HG03039 (cell line): ENCODE measurements around the gene TTBK2.
"Not testable (repeated sequence)": the region's sequence is repeated elsewhere in the genome, so short reads cannot be mapped to it uniquely, and the experiment has no call there.

Experiments
- ATAC-seq: cut with Tn5 transposase; IDR thresholded peaks from one replicate; pipeline ENCODE4 v1.9.1; 2021; ENCODE audit warnings: mild to moderate bottlenecking, moderate library complexity; ENCODE audit not compliant: unreplicated experiment

Gene TTBK2

DNA sequence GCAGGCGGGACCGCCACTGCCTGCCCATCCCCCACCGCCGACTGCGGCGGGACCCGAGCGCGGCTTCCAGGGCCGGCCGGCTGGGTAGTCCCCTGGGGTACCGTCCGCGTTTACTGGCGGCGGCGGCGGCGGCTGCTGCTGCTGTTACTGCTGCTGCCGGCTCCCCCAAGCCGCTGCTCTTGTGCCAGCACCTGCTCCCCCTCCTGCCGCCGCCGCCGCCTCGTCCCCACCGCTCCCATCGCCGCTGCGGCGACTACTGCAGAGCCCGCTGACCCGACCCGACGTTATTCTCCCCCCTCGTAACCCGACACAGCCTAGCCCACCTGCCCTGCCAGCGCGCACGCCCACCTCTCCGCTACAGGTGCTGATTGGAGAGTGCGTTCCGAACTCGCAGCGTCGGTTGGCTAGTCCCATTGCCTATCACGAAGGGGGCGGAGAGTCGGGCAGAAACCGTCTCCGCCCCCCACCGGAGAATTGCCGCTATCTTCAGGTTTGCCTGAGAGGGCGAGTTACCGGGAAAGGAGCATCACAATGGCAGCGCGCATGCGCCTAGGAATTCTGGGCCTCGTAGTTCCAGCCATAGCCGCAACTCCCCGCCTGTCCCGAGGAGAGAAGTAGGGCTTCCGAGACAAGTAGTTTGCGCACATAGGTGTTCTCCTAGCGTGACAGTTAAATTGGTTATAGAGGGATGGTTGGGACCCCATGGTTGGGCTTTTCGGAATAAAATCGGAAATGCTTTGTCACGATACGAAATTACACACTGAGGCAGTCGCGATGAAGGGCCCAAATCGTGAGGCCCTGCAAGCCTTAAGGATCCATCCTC, at the start of gene TTBK2:
TSS of gene TTBK2 (minus strand) at position 260 of the 823 bp plus-strand sequence. CDS start 42,161 bp downstream, outside the sequence.
- ATAC-seq = peak; percentile 88

DNA sequence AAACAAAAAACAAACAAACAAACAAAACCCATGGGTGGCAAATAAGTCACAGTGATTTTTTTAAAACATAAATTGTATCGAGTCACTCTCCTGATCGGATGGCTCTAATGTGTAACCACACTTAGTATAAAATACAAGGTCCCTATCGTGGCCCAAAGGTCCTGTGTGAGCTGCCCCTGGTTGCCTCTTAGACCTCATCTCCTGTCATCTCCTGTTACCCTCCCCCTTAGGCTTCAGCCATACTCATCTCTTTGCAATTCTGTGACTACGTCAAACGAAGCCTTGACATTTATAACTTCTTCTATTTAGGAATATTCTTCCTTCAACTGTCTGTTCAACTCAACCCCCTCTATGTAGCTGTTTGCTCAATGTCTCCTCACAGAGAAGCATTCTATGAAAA, 43.9 kb upstream of the TTBK2 start:
- ATAC-seq = no peak

DNA sequence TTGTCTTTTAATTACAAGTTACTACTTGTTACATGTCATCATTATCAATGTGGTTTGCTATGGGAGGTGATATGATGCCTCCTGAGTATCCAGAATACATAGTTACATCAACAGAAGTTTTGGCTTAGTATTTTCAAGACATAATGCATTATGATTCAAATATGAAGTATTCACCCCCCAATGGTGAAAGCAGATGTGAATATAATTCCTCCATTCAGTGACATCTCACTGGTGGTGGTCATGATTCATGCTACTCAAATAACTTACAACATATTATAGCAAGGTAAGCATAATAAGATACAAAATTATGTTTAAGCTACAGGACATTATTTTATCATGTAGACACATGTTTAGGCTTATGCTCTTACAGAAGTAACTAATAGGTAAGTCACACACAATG, 34.9 kb upstream of the TTBK2 start:
- ATAC-seq = no peak

DNA sequence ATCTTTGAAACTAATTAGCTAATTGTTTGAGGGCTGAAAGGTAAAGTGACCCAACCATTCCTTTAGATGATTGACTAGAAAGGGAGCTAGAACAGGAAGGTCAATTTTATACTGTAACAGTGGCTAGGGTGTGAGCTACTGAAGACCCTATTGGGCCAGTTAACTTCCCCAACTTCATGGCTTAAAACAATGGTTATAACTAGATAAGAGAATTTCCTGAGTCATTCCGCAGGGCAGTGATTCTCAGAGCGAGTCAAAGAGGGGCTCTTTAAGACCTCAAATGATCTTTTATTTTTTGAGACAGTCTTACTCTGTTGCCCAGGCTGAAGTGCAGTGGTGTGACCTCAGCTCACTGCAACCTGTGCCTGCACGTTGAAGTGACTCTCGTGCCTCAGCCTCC, 33.7 kb upstream of the TTBK2 start:
- no peak for ATAC-seq

DNA sequence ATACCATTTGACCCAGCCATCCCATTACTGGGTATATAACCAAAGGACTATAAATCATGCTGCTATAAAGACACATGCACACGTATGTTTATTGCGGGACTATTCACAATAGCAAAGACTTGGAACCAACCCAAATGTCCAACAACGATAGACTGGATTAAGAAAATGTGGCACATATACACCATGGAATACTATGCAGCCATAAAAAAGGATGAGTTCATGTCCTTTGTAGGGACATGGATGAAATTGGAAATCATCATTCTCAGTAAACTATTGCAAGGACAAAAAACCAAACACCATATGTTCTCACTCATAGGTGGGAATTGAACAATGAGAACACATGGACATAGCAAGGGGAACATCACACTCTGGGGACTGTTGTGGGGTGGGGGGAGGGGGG, 28.3 kb upstream of the TTBK2 start:
- ATAC-seq = not testable (repeated sequence)

DNA sequence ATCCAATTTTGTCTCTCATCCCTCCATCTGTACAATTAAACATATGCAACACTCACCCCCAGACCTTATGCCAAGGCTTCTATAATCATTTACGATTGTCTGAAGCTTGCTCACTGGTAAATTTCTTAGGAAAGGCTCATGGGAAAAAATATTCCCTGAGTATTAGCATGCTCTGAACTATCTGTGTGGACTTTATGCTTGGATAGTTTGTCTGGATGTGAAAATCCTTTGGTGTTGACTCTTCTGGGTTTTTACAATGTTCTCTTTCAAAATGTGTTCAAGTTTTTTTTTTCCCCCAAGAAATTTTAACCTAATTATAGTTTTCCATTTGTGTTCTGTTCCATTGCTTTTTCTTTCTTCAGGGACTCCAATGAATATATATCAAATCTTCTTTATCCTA, 19.9 kb upstream of the TTBK2 start:
- no peak for ATAC-seq

DNA sequence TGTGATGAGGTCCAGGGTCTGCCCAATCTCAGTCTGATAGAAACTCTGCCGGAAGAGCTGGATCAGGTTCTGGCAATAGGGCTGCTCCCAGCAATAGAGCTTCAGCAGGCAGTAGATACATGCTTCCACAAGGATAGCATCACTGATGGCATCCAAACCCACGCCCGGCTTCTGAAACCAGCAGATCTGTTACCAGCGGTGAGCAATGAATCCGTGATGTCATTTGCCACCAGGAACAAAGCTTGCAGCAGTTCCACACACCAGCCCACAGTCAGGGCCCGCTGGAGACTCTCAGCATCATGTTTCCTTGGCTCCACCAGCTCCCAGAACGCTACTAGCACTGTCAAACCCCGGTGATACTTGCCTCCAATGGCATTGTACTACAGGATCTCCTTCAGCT, 19.3 kb upstream of the TTBK2 start:
- ATAC-seq = no peak

DNA sequence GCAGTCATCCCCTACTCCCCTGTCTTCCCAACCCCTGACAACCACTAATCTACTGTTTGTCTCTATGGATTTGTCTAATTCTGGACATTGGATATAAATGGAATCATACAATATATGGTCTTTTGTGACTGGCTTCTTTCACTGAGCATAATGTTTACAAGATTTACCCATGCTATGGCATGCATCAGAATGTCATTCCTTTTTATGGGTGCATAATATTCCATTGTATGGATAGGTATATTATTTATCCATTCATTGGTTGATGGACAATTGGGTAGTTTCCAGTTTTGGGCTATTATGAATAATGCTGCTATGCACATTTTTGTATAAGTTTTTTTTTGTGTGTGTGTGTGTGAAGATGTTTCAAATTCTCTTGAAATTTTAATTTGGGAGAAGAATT, 16.6 kb upstream of the TTBK2 start:
- no peak for ATAC-seq

DNA sequence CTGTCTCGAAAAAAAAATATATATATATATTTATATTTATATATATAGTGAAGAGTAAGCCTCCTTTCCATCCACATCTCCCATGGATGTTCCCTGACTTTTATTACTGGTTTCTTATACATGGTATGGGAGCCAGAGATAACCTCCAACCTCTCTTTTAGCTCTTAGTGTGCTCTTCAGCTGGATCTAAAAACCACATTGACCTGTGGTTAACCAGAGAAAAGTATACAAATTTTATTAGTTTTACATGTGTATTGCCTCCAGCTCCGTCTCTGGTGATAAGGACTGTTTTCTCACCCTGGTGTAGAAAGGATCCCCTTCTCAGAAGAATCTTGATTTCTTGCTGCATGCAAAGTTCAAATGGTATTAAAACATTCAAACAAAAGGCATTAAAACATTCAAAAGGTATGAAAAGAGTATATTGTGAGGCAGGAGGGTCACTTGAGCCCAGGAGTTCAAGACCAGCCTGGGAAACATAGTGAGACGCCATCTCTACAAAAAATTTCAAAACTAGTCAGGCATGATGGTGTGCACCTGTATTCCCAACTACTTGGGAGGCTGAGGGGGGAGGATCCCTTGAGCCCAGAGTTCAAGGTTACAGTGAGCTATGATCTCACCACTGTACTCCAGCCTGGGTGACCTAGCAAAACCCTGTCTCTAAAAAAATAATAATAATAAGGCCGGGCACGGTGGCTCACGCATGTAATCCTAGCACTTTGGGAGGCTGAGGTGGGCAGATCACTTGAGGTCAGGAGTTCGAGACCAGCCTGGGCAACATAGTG, 13.5 kb upstream of the TTBK2 start:
- ATAC-seq = no peak

DNA sequence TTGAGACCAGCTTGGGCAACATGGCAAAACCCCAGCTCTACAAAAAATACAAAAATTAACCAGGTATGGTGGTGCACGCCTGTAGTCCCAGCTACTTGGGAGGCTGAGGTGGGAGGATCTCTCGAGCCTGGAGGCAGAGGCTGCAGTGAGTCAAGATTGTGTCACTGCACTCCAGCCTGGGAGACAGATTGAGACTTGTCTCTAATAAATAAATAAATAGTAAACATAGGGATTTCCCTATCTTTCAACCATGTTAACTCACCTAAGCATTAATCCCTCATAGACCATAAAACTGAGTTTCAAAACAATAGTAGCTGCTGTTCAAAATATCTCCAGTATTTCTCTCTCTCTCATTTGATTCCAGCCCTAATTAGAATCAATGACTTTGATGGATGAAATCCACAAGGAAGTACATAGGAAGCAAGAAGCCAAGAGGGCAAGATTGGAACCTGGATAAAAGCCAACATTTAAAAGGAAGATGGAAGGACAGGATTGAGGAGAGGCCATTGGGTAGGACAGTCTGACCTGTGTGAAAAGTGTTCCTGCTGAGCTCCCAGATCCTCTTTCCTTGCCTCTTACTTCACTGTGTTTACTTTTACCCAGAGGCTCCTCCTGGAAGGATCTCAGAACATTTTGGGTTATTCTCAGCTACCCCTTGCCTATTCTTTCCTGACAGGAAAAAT, 12.4 kb upstream of the TTBK2 start:
- no peak for ATAC-seq

DNA sequence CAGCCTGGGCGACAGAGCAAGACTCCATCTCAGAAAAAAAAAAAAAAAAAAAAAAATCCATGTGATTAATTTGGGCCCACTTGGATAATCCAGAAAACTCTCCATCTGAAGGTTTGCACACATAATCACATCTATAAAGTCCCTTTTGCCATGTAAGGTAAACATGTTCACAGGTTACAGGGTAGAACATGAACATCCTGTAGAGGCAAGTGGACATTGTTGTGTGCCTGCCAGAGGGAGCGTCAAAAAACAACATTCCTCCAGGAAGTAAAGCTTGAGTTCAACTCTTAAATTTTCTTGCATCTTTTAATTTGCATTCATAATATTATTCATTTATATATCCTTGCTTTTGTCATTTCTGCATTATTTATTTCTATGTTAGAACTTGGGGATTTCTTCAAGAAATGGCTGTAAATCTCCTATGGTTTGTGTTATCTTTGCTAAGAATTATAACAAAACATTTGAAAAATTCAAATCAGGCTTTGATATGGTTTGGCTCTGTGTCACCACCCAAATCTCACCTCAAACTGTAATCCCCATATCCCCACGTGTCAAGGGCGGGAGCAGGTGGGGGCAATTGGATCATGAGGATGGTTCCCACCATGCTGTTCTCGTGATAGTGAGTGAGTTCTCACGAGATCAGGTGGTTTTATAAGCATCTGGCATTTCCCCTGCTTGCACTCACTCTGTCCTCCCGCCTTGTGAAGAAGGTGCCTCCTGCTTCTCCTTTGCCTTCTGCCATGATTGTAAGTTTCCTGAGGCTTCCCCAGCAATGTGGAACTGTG, 11.3 kb upstream of the TTBK2 start:
- no peak for ATAC-seq

DNA sequence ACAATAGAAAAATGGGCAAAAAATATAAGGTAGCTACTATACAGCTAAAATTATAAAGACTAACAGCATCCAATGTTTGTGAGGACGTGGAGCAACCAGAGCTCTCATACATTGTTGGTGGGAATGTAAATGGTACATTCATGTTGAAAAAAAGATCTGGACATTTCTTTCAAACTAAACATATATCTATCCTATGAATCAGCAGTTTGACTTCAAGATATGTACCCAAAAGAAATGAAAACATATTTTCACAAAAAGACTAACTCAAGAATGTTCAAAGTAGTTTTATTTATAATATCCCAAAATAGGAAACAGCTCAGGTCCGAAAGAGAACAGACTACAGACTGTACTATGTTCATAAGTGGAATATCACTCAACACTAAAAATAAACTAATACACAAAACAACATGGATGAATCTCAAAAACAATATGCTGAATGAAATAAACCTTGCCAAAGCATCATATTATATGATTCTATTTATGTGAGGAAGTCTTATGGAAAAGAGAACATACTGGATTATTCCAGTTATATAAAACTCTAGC, 8.8 kb upstream of the TTBK2 start:
- ATAC-seq = no peak

DNA sequence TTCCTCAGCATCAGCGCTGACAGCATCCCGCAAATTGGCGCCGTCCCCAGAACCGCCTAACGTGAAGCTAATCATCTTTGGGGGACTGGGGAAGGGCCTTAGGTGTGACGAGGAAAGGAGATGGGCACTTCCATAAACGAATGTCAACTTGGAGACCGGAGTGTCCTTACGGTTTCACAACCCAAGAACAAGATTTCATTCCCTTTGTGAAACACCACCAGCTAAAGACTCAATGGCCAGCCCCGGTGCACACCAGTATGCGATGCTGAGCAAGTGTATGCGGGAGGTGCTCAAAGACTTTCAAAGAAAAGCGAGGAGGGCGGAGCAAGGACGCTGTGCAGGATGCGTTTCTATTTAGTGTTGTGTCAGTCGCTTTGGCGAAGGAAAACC, 759 bp upstream of the TTBK2 start:
- ATAC-seq = no peak

DNA sequence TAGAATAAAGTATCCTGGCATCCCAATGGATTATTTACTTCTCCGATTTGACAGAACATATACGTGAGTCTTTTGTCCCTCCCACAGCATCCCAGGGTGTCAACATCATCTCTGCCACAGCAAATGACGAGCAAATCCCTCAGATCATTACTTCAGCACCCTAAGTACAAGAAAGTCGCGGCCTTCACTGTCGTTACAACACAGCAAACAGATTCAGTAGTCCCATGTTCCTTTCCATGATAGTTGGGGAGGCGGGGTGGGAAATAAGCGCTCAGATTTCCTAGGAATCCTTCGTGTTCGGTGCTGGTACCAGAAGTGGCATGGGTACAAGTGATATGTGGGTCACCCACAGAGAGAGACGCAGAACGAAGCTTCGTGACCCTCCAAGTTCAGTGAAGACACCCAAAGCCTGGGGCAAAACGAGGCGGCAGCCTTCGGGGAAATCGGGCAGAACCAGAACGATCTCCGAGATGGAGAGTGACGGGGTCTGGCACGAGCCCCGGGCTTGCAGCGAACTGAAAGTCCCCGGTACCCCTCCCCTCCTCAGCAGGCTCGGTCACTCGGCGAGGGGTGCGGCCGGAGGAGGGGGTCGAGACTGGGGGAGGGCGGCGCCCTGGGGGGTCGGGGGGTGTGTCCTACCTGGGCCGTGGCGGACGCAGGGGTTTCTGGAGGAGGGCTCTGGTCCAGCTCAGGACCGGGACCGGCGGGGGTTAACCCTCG, 619 bp downstream of the TTBK2 start:
- ATAC-seq = peak; percentile 29

DNA sequence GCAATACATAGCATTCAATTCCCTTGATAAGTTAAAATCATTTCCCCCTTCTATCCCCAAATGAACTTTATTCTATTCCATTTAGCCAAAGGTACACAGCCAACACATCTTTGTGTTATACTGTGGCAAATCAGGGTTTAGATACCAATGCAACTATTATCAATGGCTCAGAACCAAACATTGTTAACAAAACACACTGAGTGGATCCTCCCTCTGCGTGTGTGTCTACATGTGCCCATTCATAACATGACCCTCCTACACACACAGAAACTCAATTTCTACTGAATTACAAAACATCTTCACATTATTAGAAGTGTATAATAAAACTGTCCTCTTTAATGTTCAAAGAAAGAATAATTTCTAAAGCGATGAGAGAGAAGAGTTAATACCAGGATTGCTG, 1.3 kb downstream of the TTBK2 start:
- no peak for ATAC-seq

DNA sequence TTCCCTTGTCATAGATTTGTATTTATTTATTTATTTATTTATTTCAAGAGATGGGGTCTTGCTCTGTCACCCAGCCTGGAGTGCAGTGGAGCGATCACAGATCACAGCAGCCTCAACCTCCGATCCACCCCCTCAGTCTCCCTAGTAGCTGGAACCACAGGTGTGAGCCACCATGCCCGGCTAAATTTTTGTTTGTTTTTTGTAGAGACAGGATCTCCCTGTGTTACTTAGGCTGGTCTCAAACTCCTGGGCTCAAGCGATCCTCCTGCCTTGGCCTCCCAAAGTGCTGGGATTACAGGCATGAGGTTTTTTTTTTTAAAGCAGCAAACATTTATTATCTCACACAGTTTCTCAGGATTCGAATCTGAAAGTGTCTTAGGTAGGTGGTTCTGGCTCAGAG, 2.5 kb downstream of the TTBK2 start:
- ATAC-seq = no peak

DNA sequence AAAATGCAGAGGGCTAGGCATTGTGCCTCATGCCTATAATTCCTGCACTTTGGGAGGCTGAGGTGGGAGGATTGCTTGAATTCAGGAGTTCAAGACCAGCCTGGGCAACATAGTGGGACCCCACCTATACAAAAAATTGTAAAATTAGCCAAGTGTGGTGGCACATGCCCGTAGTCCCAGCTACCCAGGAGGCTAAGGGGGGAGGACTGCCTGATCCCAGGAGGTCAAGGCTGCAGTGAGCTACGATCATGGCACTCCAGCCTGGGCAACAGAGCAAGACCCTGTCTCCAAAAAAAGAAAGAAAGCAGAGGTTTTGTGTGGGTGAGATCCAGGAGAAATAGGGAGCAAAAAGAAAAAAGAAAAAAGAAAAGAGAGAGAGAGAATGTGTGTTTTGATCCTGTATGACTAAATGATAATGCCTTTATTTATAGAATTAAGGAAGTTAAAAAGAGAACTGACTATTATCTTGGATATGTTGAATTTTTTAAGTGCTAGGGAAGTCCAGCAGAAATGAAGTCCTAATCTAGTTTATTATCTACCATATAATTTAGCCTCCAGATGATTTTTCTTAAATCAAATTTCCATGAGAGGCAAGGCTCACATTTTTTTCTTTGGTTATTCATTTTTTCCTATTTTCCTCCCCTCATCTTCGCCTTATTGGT, 4.8 kb downstream of the TTBK2 start:
- no peak for ATAC-seq

DNA sequence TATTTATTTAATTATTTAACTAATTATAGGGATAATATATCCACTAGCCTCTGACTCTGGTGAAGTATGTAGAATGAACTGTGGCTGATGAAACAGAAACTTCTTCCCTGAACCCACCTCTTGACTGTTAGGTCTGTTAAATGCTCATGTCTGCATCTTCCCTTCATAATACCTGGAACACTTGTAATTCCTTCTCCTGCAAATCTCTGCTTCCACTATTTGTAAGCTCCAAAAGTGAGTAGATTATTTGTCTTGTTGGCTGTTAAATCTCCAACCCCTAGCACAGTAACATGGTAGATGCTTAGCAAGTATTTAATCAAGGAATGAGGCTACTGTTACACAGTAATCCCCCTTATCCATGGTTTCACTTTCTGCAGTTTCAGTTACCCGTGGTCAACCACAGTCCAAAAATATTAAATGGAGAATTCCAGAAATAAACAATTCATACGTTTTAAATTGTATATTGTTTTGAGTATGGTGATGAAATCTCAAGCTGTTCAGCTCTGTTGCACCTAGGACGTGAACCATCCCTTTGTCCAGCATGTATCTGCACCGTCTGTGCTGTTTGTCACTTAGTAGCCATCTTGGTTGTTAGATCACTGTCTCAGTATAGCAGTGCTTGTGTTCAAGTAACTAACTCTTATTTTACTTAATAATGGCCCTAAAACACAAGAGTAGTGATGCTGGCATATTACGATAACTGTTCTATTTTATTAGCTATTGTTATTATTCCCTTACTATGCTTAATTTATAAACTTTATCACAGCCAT, 5.7 kb downstream of the TTBK2 start:
- ATAC-seq = no peak
